ENCODE data around the gene TIE1. TPM values are rescaled to one million over a fixed set of nuclear protein-coding genes. Genes with fewer than 3 reads are reported as not detected.

The TIE1 gene
- total RNA-seq, 2 donors from 2014 or later: 23.6 to 51.7 TPM

- Histone ChIP-seq H3K4me1 (no peaks in the 10 kb centered on the region), H3K9me3 (no peaks in the 10 kb centered on the region), H3K27me3 (no peaks in the 10 kb centered on the region), H3K36me3 (no peaks in the 10 kb centered on the region), H3K4me3 (no peak overlapping the region), H3K27ac (no peak overlapping the region)
- no peak for DNase-seq (ENCODE audit: low spot score)
- no peak for TF ChIP-seq CTCF (IDR thresholded peaks at IDR 0.05)
Observed at GRCh38 chr1:43280692-43281091, 20.1 kb upstream of the TIE1 start.

GRCh38 chr1:43282220-43283195 lies 18.3 kb upstream of the TIE1 start:
- Histone ChIP-seq H3K4me1 (no peaks in the 10 kb centered on the region), H3K9me3 (no peaks in the 10 kb centered on the region), H3K36me3 (no peaks in the 10 kb centered on the region), H3K27me3 (no peaks in the 10 kb centered on the region), H3K27ac (no peak overlapping the region), H3K4me3 (no peak overlapping the region)
- no peak for DNase-seq (ENCODE audit: low spot score)
- TF ChIP-seq CTCF (IDR thresholded peaks at IDR 0.05): no peak

GRCh38 chr1:43284065-43284464 lies 16.7 kb upstream of the TIE1 start:
- H3K9me3 ChIP-seq: no peaks in the 10 kb centered on the region
- DNase-seq (ENCODE audit: low spot score): no peak
- H3K4me1 ChIP-seq: no peaks in the 10 kb centered on the region
- TF ChIP-seq CTCF (IDR thresholded peaks at IDR 0.05): no peak
- no peaks in the 10 kb centered on the region for H3K27me3 ChIP-seq
- H3K36me3 ChIP-seq: no peaks in the 10 kb centered on the region
- H3K4me3 ChIP-seq: no peak overlapping the region
- no peak overlapping the region for H3K27ac ChIP-seq

GRCh38 chr1:43284546-43285110 lies 16.2 kb upstream of the TIE1 start:
- Histone ChIP-seq H3K4me1 (no peaks in the 10 kb centered on the region), H3K27ac (no peak overlapping the region), H3K9me3 (no peaks in the 10 kb centered on the region), H3K27me3 (no peaks in the 10 kb centered on the region), H3K36me3 (no peaks in the 10 kb centered on the region), H3K4me3 (no peak overlapping the region)
- no peak for TF ChIP-seq CTCF (IDR thresholded peaks at IDR 0.05)
- no peak for DNase-seq (ENCODE audit: low spot score)

GRCh38 chr1:43285269-43285990 lies 15.4 kb upstream of the TIE1 start, which contains the start of gene C1orf210:
Gene C1orf210, minus strand, starts transcription at chr1:43285581. Its CDS starts 2,311 bp downstream, at chr1:43283270.
- TF ChIP-seq CTCF (IDR thresholded peaks at IDR 0.05): no peak
- H3K4me3 ChIP-seq: no peak within 1 kb of the TSS

More at GRCh38 chr1:43285269-43285990, 15.4 kb upstream of the TIE1 start, which contains the start of gene C1orf210:
- Histone ChIP-seq H3K36me3 (no peaks in the 10 kb centered on the region), H3K4me1 (no peaks in the 10 kb centered on the region), H3K27ac (no peak within 1 kb of the TSS), H3K27me3 (no peaks in the 10 kb centered on the region), H3K9me3 (no peaks in the 10 kb centered on the region)
- no peak for DNase-seq (ENCODE audit: low spot score)
